HEK293 (cell line): ENCODE results near the gene TUBGCP3.

ENCODE experiments used
- CTCF ChIA-PET: fragments of 350-600 bp; formaldehyde crosslinking; extraction: SDS; loops from one replicate; lab custom pipeline; 2021; ENCODE audit warnings: antibody characterized with exemption; lab: Yijun Ruan, JAX
- POLR2A ChIA-PET: fragments of 300-600 bp; formaldehyde crosslinking; extraction: SDS; loops from one replicate; lab custom pipeline; 2020; ENCODE audit warnings: antibody characterized with exemption, inconsistent platforms; lab: Yijun Ruan, JAX
- H3K27ac ChIP-seq: fragments of 200-500 bp; sonication (Bioruptor generic); 2 replicates; pipeline ENCODE4 v1.5.1; 2014; ENCODE audit warnings: low read depth, low read length, control low read depth, inconsistent platforms; ENCODE audit errors: extremely low read depth
- H3K36me3 ChIP-seq, 2 experiments: fragments of 200-500 bp in 1 of 2; sonication (Bioruptor generic) in 1 of 2; 1 replicate in 1 of 2; 2 replicates in 1 of 2; pipeline ENCODE4 v1.5.1; 2014 to 2017; ENCODE audit warnings: inconsistent platforms in 2 of 2, low read length in 2 of 2; ENCODE audit not compliant: control insufficient read depth in 2 of 2, insufficient read depth in 1 of 2
- H3K4me1 ChIP-seq: fragments of 200-500 bp; sonication (Bioruptor generic); 2 replicates; pipeline ENCODE4 v1.5.1; 2014; ENCODE audit warnings: mild to moderate bottlenecking, low read length, inconsistent platforms; ENCODE audit not compliant: control insufficient read depth, insufficient read depth
- H3K4me3 ChIP-seq: 2 replicates; pipeline ENCODE4 v1.5.1; 2011; ENCODE audit warnings: low read depth, mild to moderate bottlenecking, control low read depth, low read length, moderate library complexity
- H3K9me3 ChIP-seq: fragments of 200-500 bp; sonication (Bioruptor generic); 2 replicates; pipeline ENCODE4 v1.5.1; 2014; ENCODE audit warnings: low read depth, low read length, inconsistent platforms; ENCODE audit not compliant: control insufficient read depth, insufficient read depth
- AEBP2 ChIP-seq: fragments of 450-650 bp; formaldehyde crosslinking; IDR thresholded peaks from 2 replicates; pipeline ENCODE4 v1.5.1; 2016; ENCODE audit warnings: missing biosample characterization, missing genetic modification characterization, borderline replicate concordance
- BCL11B ChIP-seq: fragments of 450-650 bp; formaldehyde crosslinking; IDR thresholded peaks from 2 replicates; pipeline ENCODE4 v1.5.1; 2016; ENCODE audit warnings: low read depth, missing biosample characterization, missing genetic modification characterization
- EGR2 ChIP-seq: fragments of 450-650 bp; formaldehyde crosslinking; IDR thresholded peaks from 2 replicates; pipeline ENCODE4 v1.5.1; 2016; ENCODE audit warnings: low read depth, missing biosample characterization, missing genetic modification characterization
- ELK4 ChIP-seq: IDR thresholded peaks from 2 replicates; pipeline ENCODE4 v1.6.1; 2011; ENCODE audit warnings: mild to moderate bottlenecking, low read depth, low read length, borderline replicate concordance
- GLIS1 ChIP-seq: fragments of 450-650 bp; formaldehyde crosslinking; IDR thresholded peaks from 2 replicates; pipeline ENCODE4 v1.5.1; 2016; ENCODE audit warnings: missing biosample characterization, missing genetic modification characterization
- GLIS2 ChIP-seq: fragments of 450-650 bp; formaldehyde crosslinking; IDR thresholded peaks from 2 replicates; pipeline ENCODE4 v1.5.1; 2016; ENCODE audit warnings: missing biosample characterization, missing genetic modification characterization
- KLF10 ChIP-seq: fragments of 450-650 bp; IDR thresholded peaks from 2 replicates; pipeline ENCODE4 v1.5.1; 2018; ENCODE audit warnings: missing biosample characterization, mild to moderate bottlenecking, missing genetic modification characterization
- KLF16 ChIP-seq: fragments of 450-650 bp; formaldehyde crosslinking; IDR thresholded peaks from 2 replicates; pipeline ENCODE4 v1.5.1; 2017; ENCODE audit warnings: missing biosample characterization, missing genetic modification characterization
- ZBTB26 ChIP-seq: fragments of 450-650 bp; formaldehyde crosslinking; optimal IDR thresholded peaks from 2 replicates; pipeline ENCODE3; 2016; ENCODE audit warnings: missing biosample characterization, mild to moderate bottlenecking, missing genetic modification characterization
- ZEB2 ChIP-seq: fragments of 450-650 bp; formaldehyde crosslinking; IDR thresholded peaks from 2 replicates; pipeline ENCODE4 v1.5.1; 2016; ENCODE audit warnings: missing biosample characterization, missing genetic modification characterization
- ZFHX2 ChIP-seq: fragments of 450-650 bp; formaldehyde crosslinking; conservative IDR thresholded peaks from 2 replicates; pipeline ENCODE4 v1.5.1; 2016; ENCODE audit warnings: missing biosample characterization, missing genetic modification characterization
- ZIC2 ChIP-seq: fragments of 450-650 bp; formaldehyde crosslinking; IDR thresholded peaks from 2 replicates; pipeline ENCODE4 v1.5.1; 2016; ENCODE audit warnings: missing biosample characterization, missing genetic modification characterization
- ZNF112 ChIP-seq: fragments of 450-650 bp; formaldehyde crosslinking; IDR thresholded peaks from 2 replicates; pipeline ENCODE4 v1.5.0; 2017; ENCODE audit warnings: missing biosample characterization, missing genetic modification characterization
- ZNF121 ChIP-seq: fragments of 450-650 bp; formaldehyde crosslinking; IDR thresholded peaks from 2 replicates; pipeline ENCODE4 v1.5.1; 2016; ENCODE audit warnings: missing biosample characterization, missing genetic modification characterization
- ZNF155 ChIP-seq: fragments of 450-650 bp; formaldehyde crosslinking; IDR thresholded peaks from 2 replicates; pipeline ENCODE4 v1.5.1; 2016; ENCODE audit warnings: missing biosample characterization, missing genetic modification characterization
- ZNF292 ChIP-seq: fragments of 450-650 bp; formaldehyde crosslinking; IDR thresholded peaks from 2 replicates; pipeline ENCODE4 v1.5.1; 2016; ENCODE audit warnings: low read depth, missing biosample characterization, missing genetic modification characterization, borderline replicate concordance
- ZNF302 ChIP-seq: fragments of 450-650 bp; formaldehyde crosslinking; IDR thresholded peaks from 2 replicates; pipeline ENCODE4 v1.5.1; 2016; ENCODE audit warnings: missing biosample characterization, missing genetic modification characterization, low read depth
- ZNF324 ChIP-seq: fragments of 450-650 bp; formaldehyde crosslinking; IDR thresholded peaks from 2 replicates; pipeline ENCODE4 v1.5.1; 2016; ENCODE audit warnings: missing biosample characterization, missing genetic modification characterization
- ZNF426 ChIP-seq: fragments of 450-650 bp; formaldehyde crosslinking; IDR thresholded peaks from 2 replicates; pipeline ENCODE4 v1.5.1; 2017; ENCODE audit warnings: missing biosample characterization, missing genetic modification characterization, mild to moderate bottlenecking, inconsistent platforms, moderate library complexity
- ZNF48 ChIP-seq: fragments of 450-650 bp; formaldehyde crosslinking; IDR thresholded peaks from 2 replicates; pipeline ENCODE4 v1.5.1; 2016; ENCODE audit warnings: missing biosample characterization, missing genetic modification characterization
- ZNF501 ChIP-seq: fragments of 450-650 bp; formaldehyde crosslinking; IDR thresholded peaks from 2 replicates; pipeline ENCODE4 v1.5.1; 2016; ENCODE audit warnings: missing biosample characterization, missing genetic modification characterization
- ZNF549 ChIP-seq: fragments of 450-650 bp; IDR thresholded peaks from 2 replicates; pipeline ENCODE4 v1.5.1; 2018; ENCODE audit warnings: missing biosample characterization, missing genetic modification characterization, mild to moderate bottlenecking, inconsistent platforms, moderate library complexity
- ZNF555 ChIP-seq: fragments of 450-650 bp; formaldehyde crosslinking; conservative IDR thresholded peaks from 2 replicates; pipeline ENCODE4 v1.5.1; 2017; ENCODE audit warnings: missing biosample characterization, mild to moderate bottlenecking, missing genetic modification characterization, inconsistent platforms
- ZNF791 ChIP-seq: fragments of 450-650 bp; formaldehyde crosslinking; IDR thresholded peaks from 2 replicates; pipeline ENCODE4 v1.5.1; 2016; ENCODE audit warnings: missing biosample characterization, missing genetic modification characterization
- ZNF792 ChIP-seq: fragments of 450-650 bp; formaldehyde crosslinking; IDR thresholded peaks from 2 replicates; pipeline ENCODE4 v1.5.1; 2016; ENCODE audit warnings: missing biosample characterization, missing genetic modification characterization
- ZSCAN18 ChIP-seq: fragments of 450-650 bp; formaldehyde crosslinking; IDR thresholded peaks from 2 replicates; pipeline ENCODE4 v1.5.1; 2016; ENCODE audit warnings: missing biosample characterization, missing genetic modification characterization

Gene TUBGCP3

GRCh38 chr13:112580912-112581311 lies 7.0 kb downstream of the TUBGCP3 start:
- TF ChIP-seq AEBP2 = no peak
- no peak for TF ChIP-seq ZNF48 (tag by site-specific recombination)
- no peak for TF ChIP-seq ZNF112 (tag by site-specific recombination)
- no peak for TF ChIP-seq ZNF426
- no peak for TF ChIP-seq ZNF791 (tag by site-specific recombination)
- TF ChIP-seq ZNF324 (tag by site-specific recombination) = no peak
- TF ChIP-seq ZNF501 (tag by site-specific recombination) = no peak
- no peak for TF ChIP-seq ZNF155
- no peak for TF ChIP-seq ZSCAN18
- no peak for TF ChIP-seq ZEB2 (tag by site-specific recombination)
- no peak for TF ChIP-seq KLF16
- TF ChIP-seq ZNF549 (tag by site-specific recombination) = no peak
- TF ChIP-seq ZNF292 (tag by site-specific recombination) = no peak
- H3K9me3 ChIP-seq = no peaks in the 10 kb centered on the region
- no peak overlapping the region for H3K4me3 ChIP-seq
- H3K36me3 ChIP-seq = no peaks in the 10 kb centered on the region
- ChIA-PET POLR2A (no interaction called here), CTCF (interaction anchor here (0.6 kb wide), 2 partner anchors 25 to 125 kb away, joined by 3 read pairs; no protein-coding TSS in a partner anchor)
- no peaks in the 10 kb centered on the region for H3K4me1 ChIP-seq
- no peak overlapping the region for H3K27ac ChIP-seq

GRCh38 chr13:112580211-112580610 lies 7.7 kb downstream of the TUBGCP3 start:
- TF ChIP-seq ZNF121 (tag by site-specific recombination) (peak; percentile 50; the same call in 1 of the 2 replicates), ZBTB26 (tag by site-specific recombination) (no peak)
- no peaks in the 10 kb centered on the region for H3K9me3 ChIP-seq
- no peaks in the 10 kb centered on the region for H3K4me1 ChIP-seq
- no peaks in the 10 kb centered on the region for H3K36me3 ChIP-seq
- no peak overlapping the region for H3K27ac ChIP-seq
- no peak overlapping the region for H3K4me3 ChIP-seq
- ChIA-PET POLR2A (no interaction called here), CTCF (interaction anchor here (0.6 kb wide), 2 partner anchors 26 to 125 kb away, joined by 3 read pairs; no protein-coding TSS in a partner anchor)

- POLR2A ChIA-PET = no interaction called here
- TF ChIP-seq EGR2 (peak; percentile 77), ZNF302 (tag by site-specific recombination) (no peak), ZNF792 (no peak), ZIC2 (tag by site-specific recombination) (peak; percentile 37), ZFHX2 (tag by site-specific recombination) (peak; percentile 47), GLIS1 (peak; percentile 92), ZNF555 (tag by site-specific recombination) (no peak), ELK4 (no peak), GLIS2 (tag by site-specific recombination) (peak; percentile 30; the same call in 1 of the 2 replicates), KLF16 (no peak), ZNF426 (no peak), KLF10 (tag by site-specific recombination) (no peak), BCL11B (tag by site-specific recombination) (no peak)
- TF ChIP-seq, all 188 proteins: peak for 5
- CTCF ChIA-PET = no interaction called here
- no peaks in the 10 kb centered on the region for H3K9me3 ChIP-seq
- no peaks in the 10 kb centered on the region for H3K36me3 ChIP-seq
- H3K4me3 ChIP-seq = no peak overlapping the region
- no peak overlapping the region for H3K27ac ChIP-seq
- H3K4me1 ChIP-seq = no peaks in the 10 kb centered on the region
Observed at GRCh38 chr13:112579310-112579843, 8.6 kb downstream of the TUBGCP3 start.
